Common myeloid progenitor, CD34-positive (primary cell): ENCODE results near the gene TEX14.

Experiments
- CTCF ChIA-PET: fragments of 350-600 bp; sonication (Branson Sonifier 250); formaldehyde crosslinking; loops from one replicate; lab custom pipeline; 2021; ENCODE audit warnings: antibody characterized with exemption; lab: Charles Lee
- POLR2A ChIA-PET: fragments of 350-600 bp; sonication (Branson Sonifier 250); formaldehyde crosslinking; loops from one replicate; lab custom pipeline; 2021; ENCODE audit warnings: antibody characterized with exemption; lab: Charles Lee
- DNase-seq, 3 donors: peaks; one replicate each; pipeline versions ENCODE4 v3.0.0 to v3.0.0-alpha.2; 2013
- H3K27ac ChIP-seq, 2 experiments: 1 replicate in 1 of 2; 2 replicates in 1 of 2; pipeline ENCODE4 v1.7.0; 2013; ENCODE audit warnings: inconsistent platforms in 2 of 2, low read length in 2 of 2, mild to moderate bottlenecking in 2 of 2, low read depth in 1 of 2, moderate library complexity in 1 of 2; ENCODE audit not compliant: severe bottlenecking in 2 of 2, insufficient read depth in 1 of 2, poor library complexity in 1 of 2
- H3K27me3 ChIP-seq, 5 experiments: replicated peaks in 2 of 5; 1 replicate in 3 of 5; 2 replicates in 2 of 5; pipeline versions ENCODE4 v1.6.1 to v1.7.0; 2013; ENCODE audit warnings: low read length in 4 of 5, mild to moderate bottlenecking in 2 of 5, moderate library complexity in 2 of 5, inconsistent platforms in 1 of 5; ENCODE audit not compliant: insufficient read depth in 5 of 5, control insufficient read depth in 4 of 5
- H3K36me3 ChIP-seq, 4 experiments: 1 replicate in 2 of 4; 2 replicates in 2 of 4; pipeline versions ENCODE4 v1.6.1 to v1.7.0; 2013; ENCODE audit warnings: low read length in 3 of 4, control low read depth in 1 of 4, mild to moderate bottlenecking in 1 of 4; ENCODE audit not compliant: control insufficient read depth in 4 of 4, insufficient read depth in 4 of 4
- H3K4me1 ChIP-seq, 4 experiments: 1 replicate in 3 of 4; 2 replicates in 1 of 4; pipeline versions ENCODE4 v1.6.1 to v1.7.1; 2013; ENCODE audit warnings: low read length in 3 of 4, mild to moderate bottlenecking in 3 of 4, control low read depth in 1 of 4, inconsistent platforms in 1 of 4, moderate library complexity in 1 of 4; ENCODE audit not compliant: control insufficient read depth in 4 of 4, insufficient read depth in 4 of 4; ENCODE audit errors: control extremely low read depth in 1 of 4
- H3K4me3 ChIP-seq, 7 experiments: 1 replicate in 4 of 7; 2 replicates in 3 of 7; pipeline versions ENCODE4 v1.5.1 to v1.7.0; 2013; ENCODE audit warnings: mild to moderate bottlenecking in 7 of 7, low read length in 6 of 7, moderate library complexity in 6 of 7, inconsistent platforms in 2 of 7, low read depth in 2 of 7, control low read depth in 1 of 7; ENCODE audit not compliant: insufficient read depth in 4 of 7, control insufficient read depth in 1 of 7; ENCODE audit errors: extremely low read depth in 1 of 7
- H3K9me3 ChIP-seq, 5 experiments: 1 replicate in 4 of 5; 2 replicates in 1 of 5; pipeline versions ENCODE4 v1.6.1 to v1.7.1; 2013; ENCODE audit warnings: low read length in 4 of 5, mild to moderate bottlenecking in 2 of 5, inconsistent platforms in 1 of 5, low read depth in 1 of 5, moderate library complexity in 1 of 5; ENCODE audit not compliant: control insufficient read depth in 4 of 5, insufficient read depth in 2 of 5; ENCODE audit errors: control extremely low read depth in 1 of 5
- WGBS: methylation state at CpG from one replicate; pipeline ENCODE4 v1.1.5; 2013; ENCODE audit not compliant: insufficient coverage; 5-methylcytosine and 5-hydroxymethylcytosine counted together

TEX14 gene

DNA sequence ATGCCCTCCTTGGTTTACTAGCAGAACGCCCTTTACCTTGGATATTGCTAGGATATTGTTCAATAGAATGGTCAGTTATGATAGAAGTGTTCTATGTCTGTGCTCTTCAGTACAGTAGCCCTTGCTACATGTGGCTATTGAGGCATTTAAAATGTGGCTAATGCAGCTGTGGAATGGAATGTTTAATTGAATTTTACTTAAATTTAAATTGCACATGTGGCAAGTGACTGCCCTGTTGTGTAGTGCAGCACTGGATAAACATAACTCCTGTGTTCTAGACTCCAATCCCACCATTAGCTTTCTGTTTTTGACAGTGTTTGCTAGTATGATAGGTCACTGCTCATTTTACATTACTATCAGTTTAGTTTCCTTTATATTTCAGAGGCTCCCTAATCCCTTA lies 30.4 kb upstream of the TEX14 start:
- Histone ChIP-seq H3K9me3 (no peaks in the 10 kb centered on the region), H3K27me3 (no peaks in the 10 kb centered on the region), H3K4me3 (no peak overlapping the region), H3K4me1 (no peaks in the 10 kb centered on the region), H3K36me3 (peaks cover 2 to 12% (median 8%) of the 10 kb centered on the region in 4 experiments), H3K27ac (no peak overlapping the region)
- no peak for DNase-seq
- ChIA-PET CTCF (no interaction called here), POLR2A (no interaction called here)
- 100% methylated on average over 1 of the region's 1 CpG for WGBS

DNA sequence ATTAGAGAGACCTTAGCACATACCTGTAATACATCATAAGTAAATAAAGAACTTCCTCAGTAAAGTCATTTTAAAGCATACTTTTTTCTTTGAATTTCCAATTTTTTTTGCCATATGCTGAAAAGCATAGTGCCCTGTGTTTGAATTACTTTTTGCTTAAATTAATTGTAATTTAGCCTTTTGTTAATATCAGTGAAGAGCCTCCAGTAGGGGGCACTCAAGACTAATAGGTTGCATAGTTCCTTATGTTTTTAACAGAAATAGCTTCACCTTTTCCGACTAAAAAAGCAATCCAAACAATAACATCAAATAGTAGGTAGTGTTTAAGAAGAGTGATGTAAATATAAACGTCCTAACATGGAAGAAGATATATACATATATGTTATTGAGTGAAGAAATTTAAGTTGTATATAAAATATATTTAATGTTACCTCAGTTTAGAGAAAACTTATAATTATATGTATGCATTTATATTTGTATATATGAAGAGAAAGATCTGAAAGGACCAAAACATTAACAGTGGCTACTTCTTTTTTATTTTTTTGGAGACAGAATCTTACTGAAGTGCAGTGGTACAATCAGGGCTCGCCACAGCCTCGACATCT lies 19.2 kb upstream of the TEX14 start:
- no peaks in the 10 kb centered on the region for H3K4me1 ChIP-seq
- CTCF ChIA-PET, result interaction anchor here (0.6 to 2.7 kb wide), 9 partner anchors 8 to 304 kb away, joined by 3 to 15 read pairs (median 3); no protein-coding TSS in a partner anchor
- WGBS, result 93% methylated on average over 2 of the region's 4 CpGs
- DNase-seq, result peak; percentile 58 to 82 (median 73)
- no peaks in the 10 kb centered on the region for H3K9me3 ChIP-seq
- H3K27me3 ChIP-seq, result no peaks in the 10 kb centered on the region
- POLR2A ChIA-PET, result interaction anchor here (0.6 kb wide), 1 partner anchor 56 kb away, joined by 3 read pairs; no protein-coding TSS in a partner anchor
- no peak overlapping the region for H3K4me3 ChIP-seq
- peaks cover 5 to 15% (median 9%) of the 10 kb centered on the region in 4 experiments for H3K36me3 ChIP-seq
- H3K27ac ChIP-seq, result no peak overlapping the region

GRCh38 chr17:58706351-58707140 lies 14.7 kb upstream of the TEX14 start:
- Histone ChIP-seq H3K27me3 (no peaks in the 10 kb centered on the region), H3K9me3 (no peaks in the 10 kb centered on the region), H3K4me1 (no peaks in the 10 kb centered on the region), H3K27ac (no peak overlapping the region), H3K4me3 (no peak overlapping the region), H3K36me3 (peaks cover 7 to 23% (median 20%) of the 10 kb centered on the region in 4 experiments)
- WGBS, result 86% methylated on average over 3 of the region's 3 CpGs
- ChIA-PET CTCF (interaction anchor here (1.0 to 1.6 kb wide), 3 partner anchors 9 to 298 kb away, joined by 3 to 5 read pairs (median 4); no protein-coding TSS in a partner anchor), POLR2A (no interaction called here)
- DNase-seq, result no peak

DNA sequence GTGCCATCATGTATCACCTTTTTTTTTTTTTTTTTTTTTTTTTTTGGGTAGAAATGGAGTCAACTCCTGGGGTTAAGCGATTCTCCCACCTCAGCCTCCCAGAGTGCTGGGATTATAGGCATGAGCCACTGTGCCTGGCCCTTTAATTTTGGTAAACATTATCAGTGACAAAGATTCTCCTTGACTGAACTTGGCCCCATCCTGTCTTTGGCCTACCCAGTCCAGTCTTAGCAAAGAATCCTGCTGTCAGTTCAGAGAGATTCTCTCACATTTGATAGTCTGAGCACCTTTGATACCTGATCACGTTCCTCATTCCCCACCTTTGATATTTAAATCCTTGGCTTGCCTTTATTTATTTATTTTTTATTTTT lies 12.1 kb upstream of the TEX14 start:
- Histone ChIP-seq H3K27me3 (no peaks in the 10 kb centered on the region), H3K27ac (no peak overlapping the region), H3K4me3 (no peak overlapping the region), H3K36me3 (peaks cover 8 to 27% (median 16%) of the 10 kb centered on the region in 4 experiments), H3K9me3 (peaks cover 0 to 3% (median 0%) of the 10 kb centered on the region in 5 experiments), H3K4me1 (no peaks in the 10 kb centered on the region)
- ChIA-PET CTCF (interaction anchor here (1.5 kb wide), 1 partner anchor 12 kb away, joined by 7 read pairs; the partner anchor contains the start of genes RAD51C and TEX14), POLR2A (no interaction called here)
- WGBS, result no CpG with 5 or more reads among the region's 2 CpGs
- DNase-seq, result no peak

DNA sequence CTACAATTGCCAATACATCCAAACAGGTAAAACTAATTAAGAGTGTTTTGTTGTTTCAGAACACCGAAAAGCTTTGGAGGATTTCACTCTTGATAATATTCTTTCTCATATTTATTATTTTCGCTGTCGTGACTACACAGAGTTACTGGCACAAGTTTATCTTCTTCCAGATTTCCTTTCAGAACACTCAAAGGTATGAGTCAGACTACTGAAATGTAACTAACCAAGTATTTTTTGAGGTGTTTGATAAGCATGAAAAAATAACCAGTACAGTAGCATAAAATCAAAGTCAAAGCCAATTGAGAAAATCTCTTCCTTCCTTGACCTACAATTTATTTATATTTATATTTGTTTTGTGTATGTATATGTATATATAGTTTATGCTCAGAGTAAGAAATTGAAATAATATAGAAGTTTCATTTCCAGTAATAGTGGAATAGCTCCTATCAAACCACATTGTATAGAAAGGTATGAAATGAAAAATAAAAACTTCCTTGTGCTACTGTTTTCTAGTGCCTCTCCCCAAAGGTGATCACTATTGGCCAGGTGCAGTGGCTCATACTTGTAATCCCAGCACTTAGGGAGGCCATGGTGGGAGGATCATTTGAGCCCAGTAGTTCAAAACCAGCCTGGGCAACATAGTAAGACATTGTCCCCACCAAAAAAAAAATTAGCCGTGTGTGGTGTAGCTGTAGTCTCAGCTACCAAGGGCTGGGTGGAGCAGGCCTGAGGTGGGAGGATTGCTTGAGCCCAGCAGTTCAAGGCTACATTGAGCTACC lies 11.5 kb upstream of the TEX14 start:
- WGBS, result 100% methylated on average over 1 of the region's 4 CpGs
- H3K4me3 ChIP-seq, result no peak overlapping the region
- no peak overlapping the region for H3K27ac ChIP-seq
- ChIA-PET CTCF (interaction anchor here (1.5 to 1.7 kb wide), 2 partner anchors 8 to 11 kb away, joined by 4 to 7 read pairs; partner anchors contain the start of genes RAD51C and TEX14), POLR2A (interaction anchor here (0.8 kb wide), 1 partner anchor 20 kb away, joined by 4 read pairs; no protein-coding TSS in a partner anchor)
- H3K9me3 ChIP-seq, result peaks cover 0 to 3% (median 0%) of the 10 kb centered on the region in 5 experiments
- peaks cover 8 to 27% (median 16%) of the 10 kb centered on the region in 4 experiments for H3K36me3 ChIP-seq
- H3K4me1 ChIP-seq, result no peaks in the 10 kb centered on the region
- peak in 2 of 3 donors; percentile 27 to 32 for DNase-seq
- H3K27me3 ChIP-seq, result no peaks in the 10 kb centered on the region

GRCh38 chr17:58702708-58703107 lies 10.9 kb upstream of the TEX14 start:
- CTCF ChIA-PET, result interaction anchor here (1.5 to 1.7 kb wide), 2 partner anchors 8 to 10 kb away, joined by 4 to 7 read pairs; partner anchors contain the start of genes RAD51C and TEX14
- POLR2A ChIA-PET, result interaction anchor here (0.8 kb wide), 1 partner anchor 20 kb away, joined by 4 read pairs; no protein-coding TSS in a partner anchor
- no peak overlapping the region for H3K4me3 ChIP-seq

More at GRCh38 chr17:58702708-58703107, 10.9 kb upstream of the TEX14 start:
- Histone ChIP-seq H3K27ac (no peak overlapping the region), H3K36me3 (peaks cover 8 to 25% (median 15%) of the 10 kb centered on the region in 4 experiments), H3K9me3 (peaks cover 0 to 3% (median 0%) of the 10 kb centered on the region in 5 experiments), H3K4me1 (no peaks in the 10 kb centered on the region), H3K27me3 (no peaks in the 10 kb centered on the region)
- WGBS, result 100% methylated on average over 6 of the region's 8 CpGs
- no peak for DNase-seq
